ENCODE measurements around the gene UBXN7. TPM values are rescaled to one million over a fixed set of nuclear protein-coding genes. Genes with fewer than 3 reads are reported as not detected.
"Not testable (repeated sequence)": the region's sequence is repeated elsewhere in the genome, so short reads cannot be mapped to it uniquely, and the experiment has no call there.

UBXN7 gene
- total and polyA plus RNA-seq, 2 donors (not counting 3 experiments of a cell fraction or from before 2014, with no cell fraction given) = 9.9 to 57.0 TPM

- H3K27me3 ChIP-seq (ENCODE audit: control insufficient read depth in 2 of 2, insufficient read depth in 2 of 2, low read length in 2 of 2) = no peaks in the 10 kb centered on the region
- H3K4me3 ChIP-seq (replicated peaks in 1 of 3; ENCODE audit: insufficient read depth in 1 of 3, low read depth in 1 of 3, low read length in 3 of 3) = no peak overlapping the region
- no peak overlapping the region for H3K27ac ChIP-seq (ENCODE audit: insufficient read depth, low read depth, low read length)
- H2AFZ ChIP-seq (ENCODE audit: low read depth, low read length) = no peak overlapping the region
- intact Hi-C loops (cut with micrococcal nuclease) (no loop called here), dilution Hi-C loops (cut with MboI; ENCODE audit: extremely low pct_ligation_motif_present, low sequenced_read_pairs) (no loop called here)
- H3K9me1 ChIP-seq (replicated peaks; ENCODE audit: control insufficient read depth, extremely low read depth, insufficient read depth, low read length) = no peaks in the 10 kb centered on the region
- POLR2A ChIA-PET = no interaction called here
- H3K4me2 ChIP-seq (ENCODE audit: insufficient read depth, low read length) = no peak overlapping the region
- no peaks in the 10 kb centered on the region for H3K9me3 ChIP-seq (replicated peaks; ENCODE audit: control insufficient read depth, insufficient read depth, low read length)
- no peak for DNase-seq (ENCODE audit: low read depth, low spot score)
- BruUV-seq (replicated peaks) = no TSS peak
- no peak for FAIRE-seq
- no peaks in the 10 kb centered on the region for H3K4me1 ChIP-seq (ENCODE audit: control insufficient read depth, extremely low read depth, insufficient read depth, low read length)
- CTCF ChIA-PET = no interaction called here
- no peak overlapping the region for H3K9ac ChIP-seq (replicated peaks; ENCODE audit: extremely low read depth, insufficient read depth, low read length)
- H3K79me2 ChIP-seq (ENCODE audit: control insufficient read depth, insufficient read depth, low read length) = no peaks in the 10 kb centered on the region
- peaks cover 7 to 8% of the 10 kb centered on the region in 2 experiments for H3K36me3 ChIP-seq (ENCODE audit: control insufficient read depth in 2 of 2, extremely low read depth in 1 of 2, insufficient read depth in 2 of 2, low read length in 2 of 2)
- TF ChIP-seq POLR2AphosphoS5 (IDR thresholded peaks at IDR 0.05; ENCODE audit: insufficient read depth, low read depth, low read length) = no peak
- TF ChIP-seq POLR2A (IDR thresholded peaks at IDR 0.05; ENCODE audit: low read depth, low read length) = no peak
- TF ChIP-seq EZH2 (IDR thresholded peaks at IDR 0.05; ENCODE audit: borderline replicate concordance, low read depth, low read length, severe bottlenecking) = no peak
- TF ChIP-seq JUN (IDR thresholded peaks at IDR 0.05; ENCODE audit: borderline replicate concordance, insufficient read depth, insufficient read length, low read depth) = no peak
- no peak for TF ChIP-seq MYC (IDR thresholded peaks at IDR 0.05; ENCODE audit: low read depth, low read length)
- no peak for TF ChIP-seq FOS (IDR thresholded peaks at IDR 0.05; ENCODE audit: borderline replicate concordance, insufficient read depth, low read length)
- TF ChIP-seq CTCF (IDR thresholded peaks at IDR 0.05; ENCODE audit: extremely low read depth in 1 of 2, insufficient read depth in 1 of 2, low read depth in 1 of 2, low read length in 2 of 2) = no peak
- no peak for TF ChIP-seq GATA2 (IDR thresholded peaks at IDR 0.05; ENCODE audit: insufficient read depth, insufficient read length, low read depth, low read length)
- no peak for TF ChIP-seq MAX (IDR thresholded peaks at IDR 0.05; ENCODE audit: insufficient read depth, insufficient read length)
- H4K20me1 ChIP-seq (replicated peaks; ENCODE audit: control insufficient read depth, extremely low read depth, insufficient read depth, low read length) = no peaks in the 10 kb centered on the region
Observed at GRCh38 chr3:196360586-196360985, 71.6 kb downstream of the UBXN7 start.

- dilution Hi-C loops (cut with MboI; ENCODE audit: extremely low pct_ligation_motif_present, low sequenced_read_pairs); H4K20me1 ChIP-seq (replicated peaks; ENCODE audit: control insufficient read depth, extremely low read depth, insufficient read depth, low read length); H3K79me2 ChIP-seq (ENCODE audit: control insufficient read depth, insufficient read depth, low read length); H3K27me3 ChIP-seq (ENCODE audit: control insufficient read depth in 2 of 2, insufficient read depth in 2 of 2, low read length in 2 of 2); H3K9me3 ChIP-seq (replicated peaks; ENCODE audit: control insufficient read depth, insufficient read depth, low read length); H3K27ac ChIP-seq (ENCODE audit: insufficient read depth, low read depth, low read length); FAIRE-seq; H3K9me1 ChIP-seq (replicated peaks; ENCODE audit: control insufficient read depth, extremely low read depth, insufficient read depth, low read length); H3K4me3 ChIP-seq (replicated peaks in 1 of 3; ENCODE audit: insufficient read depth in 1 of 3, low read depth in 1 of 3, low read length in 3 of 3); CTCF ChIA-PET; H3K9ac ChIP-seq (replicated peaks; ENCODE audit: extremely low read depth, insufficient read depth, low read length); H3K4me1 ChIP-seq (ENCODE audit: control insufficient read depth, extremely low read depth, insufficient read depth, low read length); intact Hi-C loops (cut with micrococcal nuclease); DNase-seq (ENCODE audit: low read depth, low spot score); BruUV-seq (replicated peaks); H3K4me2 ChIP-seq (ENCODE audit: insufficient read depth, low read length); POLR2A ChIA-PET; H2AFZ ChIP-seq (ENCODE audit: low read depth, low read length): not testable (repeated sequence)
- peaks cover 12 to 14% of the 10 kb centered on the region in 2 experiments for H3K36me3 ChIP-seq (ENCODE audit: control insufficient read depth in 2 of 2, extremely low read depth in 1 of 2, insufficient read depth in 2 of 2, low read length in 2 of 2)
Observed at GRCh38 chr3:196358540-196358939, 73.7 kb downstream of the UBXN7 start.

All from endothelial cell of umbilical vein (primary cell).